Spleen (tissue), 11 donors: Measurements from ENCODE around the gene SLC12A5. TPM values are rescaled to one million over a fixed set of nuclear protein-coding genes. Genes with fewer than 3 reads are reported as not detected.

Experiments
- DNase-seq: peaks from one replicate; pipeline ENCODE4 v3.0.0-alpha.2; 2020
- H3K27ac ChIP-seq, 8 donors: fragments of 200-600 bp; sonication (generic) in 7 of 8; 1 replicate in 4 of 8; 2 replicates in 4 of 8; pipeline versions ENCODE4 v1.5.0 to v1.8.0; 2016 to 2021; ENCODE audit warnings: inconsistent platforms in 4 of 8, mild to moderate bottlenecking in 4 of 8, moderate library complexity in 1 of 8
- H3K27me3 ChIP-seq, 7 donors: fragments of 200-600 bp; sonication (generic) in 6 of 7; replicated peaks in 1 of 7; 1 replicate in 4 of 7; 2 replicates in 3 of 7; pipeline versions ENCODE4 v1.5.0 to v1.8.0; 2016 to 2021; ENCODE audit warnings: inconsistent platforms in 3 of 7, mild to moderate bottlenecking in 1 of 7
- H3K36me3 ChIP-seq, 6 donors: fragments of 200-600 bp; sonication (generic) in 5 of 6; 1 replicate in 4 of 6; 2 replicates in 2 of 6; pipeline versions ENCODE4 v1.5.0 to v1.8.0; 2016 to 2021; ENCODE audit warnings: inconsistent platforms in 2 of 6
- H3K4me1 ChIP-seq, 6 donors: fragments of 200-600 bp; sonication (generic) in 5 of 6; 1 replicate in 3 of 6; 2 replicates in 3 of 6; pipeline versions ENCODE4 v1.5.0 to v1.8.0; 2016 to 2021; ENCODE audit warnings: inconsistent platforms in 3 of 6
- H3K4me3 ChIP-seq, 8 donors: fragments of 200-600 bp; sonication (generic) in 7 of 8; 1 replicate in 4 of 8; 2 replicates in 4 of 8; pipeline versions ENCODE4 v1.5.0 to v1.8.0; 2016 to 2021; ENCODE audit warnings: inconsistent platforms in 4 of 8, mild to moderate bottlenecking in 4 of 8, moderate library complexity in 2 of 8
- H3K9me3 ChIP-seq, 8 donors: fragments of 200-600 bp; sonication (generic) in 7 of 8; 1 replicate in 4 of 8; 2 replicates in 4 of 8; pipeline versions ENCODE4 v1.5.0 to v1.8.0; 2016 to 2021; ENCODE audit warnings: inconsistent platforms in 4 of 8
- POLR2A ChIP-seq, 3 donors: fragments of 450-650 bp; IDR thresholded peaks; one replicate each; pipeline ENCODE4 v1.5.1; 2017; ENCODE audit warnings: antibody characterized with exemption in 3 of 3, mild to moderate bottlenecking in 1 of 3
- POLR2AphosphoS5 ChIP-seq, 3 donors: sonication (generic); formaldehyde crosslinking; IDR thresholded peaks; one replicate each; pipeline ENCODE4 v1.5.1; 2017; ENCODE audit warnings: antibody characterized with exemption in 3 of 3
- WGBS, 5 donors: extraction: QIAGEN DNeasy Blood & Tissue Kit in 3 of 5; methylation state at CpG; one replicate each; pipeline versions ENCODE4 v1.1.5 to v1.1.7; 2013 to 2018; 5-methylcytosine and 5-hydroxymethylcytosine counted together
- intact Hi-C: fragments of 100-400 bp; cut with DNase I; formaldehyde crosslinking; loops from one replicate; pipeline ENCODE4 v1.15.0; 2023; ENCODE audit warnings: low total_unique reads
- polyA plus RNA-seq, 3 donors: library from polyadenylated mRNA; stranded (reverse); fragments of 200-250 nt; gene quantifications; one replicate each; pipeline ENCODE4 v1.2.1, GENCODE V29; 2013
- total RNA-seq, 7 donors: library from RNA; depleted of rRNA in 3 of 7; stranded (reverse); fragments of >200 nt in 3 of 7; fragmentation: NEBNext Ultra II Directional in 4 of 7; extraction: Animal tissue kit (Norgen Biotek cat#: 25700) in 4 of 7; gene quantifications; one replicate each; pipeline versions ENCODE4 v1.1.0 to v1.2.1, GENCODE V29; 2016 to 2021
- TF ChIP-seq, protein P1 (sequence below), 11 experiments: fragments of 200-600 bp in 7 of 11; fragments of 450-650 bp in 4 of 11; sonication (generic) in 4 of 11; IDR thresholded peaks in 8 of 11; conservative IDR thresholded peaks in 3 of 11; 1 replicate in 7 of 11; 2 replicates in 4 of 11; pipeline versions ENCODE4 v1.4.0 to v1.8.0; 2016 to 2021; ENCODE audit warnings: antibody characterized with exemption in 11 of 11, inconsistent platforms in 4 of 11, mild to moderate bottlenecking in 1 of 11
- donor health status: healthy with polysubstance abuse.
- donor health status: DM: no; HTN: no; CAD: no; lungs with moderate emphysema.
- donor health status: DM: no; HTN: no; CAD: no.
- donor health status: Bipolar disorder and iron deficiency.
- donor health status: healthy.
- donor health status: DM: no; HTN: no; CAD: no.
- donor health status: DM: yes; HTN: yes; CAD: no.

Gene SLC12A5
- total and polyA plus RNA-seq, 10 donors: 0.20 to 8.7 (median 2.7) TPM

DNA sequence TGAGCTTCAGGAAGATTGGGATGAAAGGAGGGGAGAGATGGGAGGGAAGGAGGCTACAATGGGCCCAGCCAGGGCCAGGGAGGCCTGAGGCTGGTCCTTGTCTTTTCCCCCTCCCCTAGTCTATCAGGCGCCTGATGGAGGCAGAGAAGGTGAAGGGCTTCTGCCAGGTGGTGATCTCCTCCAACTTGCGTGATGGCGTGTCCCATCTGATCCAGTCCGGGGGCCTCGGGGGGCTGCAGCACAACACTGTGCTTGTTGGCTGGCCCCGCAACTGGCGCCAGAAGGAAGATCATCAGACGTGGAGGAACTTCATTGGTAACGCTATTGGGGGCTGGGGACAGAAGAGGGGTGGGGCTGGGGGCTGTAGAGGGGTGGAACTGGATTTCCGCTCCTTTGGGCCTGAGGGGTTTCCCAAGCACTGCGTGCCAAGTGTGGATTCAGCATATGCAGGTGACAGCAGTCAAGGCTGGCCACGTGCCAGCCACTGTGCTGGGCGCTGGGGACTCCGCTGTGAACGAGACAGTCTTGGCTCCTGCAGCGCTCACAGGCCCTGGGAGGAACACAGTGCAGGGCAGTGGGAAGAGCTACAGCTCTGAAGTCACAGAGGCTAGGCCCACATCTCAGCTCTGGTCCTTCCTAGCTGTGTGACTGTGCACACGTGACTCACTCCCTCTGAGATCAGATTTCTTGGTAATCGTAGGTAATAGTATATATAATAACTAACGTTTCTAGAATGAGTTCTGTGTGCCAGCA is 22.7 kb downstream of the SLC12A5 start:
- WGBS, 5 donors: 64 to 74% (median 72%) methylated on average over 10 to 19 of the region's 19 CpGs
- Histone ChIP-seq H3K36me3 (no peaks in the 10 kb centered on the region), H3K27ac (no peak overlapping the region), H3K4me1 (peaks cover 0 to under 1% (median 0%) of the 10 kb centered on the region in 6 donors), H3K9me3 (no peaks in the 10 kb centered on the region), H3K27me3 (peaks cover 0 to 42% (median 2%) of the 10 kb centered on the region in 7 donors), H3K4me3 (no peak overlapping the region)
- intact Hi-C loops: no loop called here
- no peak for DNase-seq
- TF ChIP-seq POLR2AphosphoS5 (IDR thresholded peaks at IDR 0.05): no peak

DNA sequence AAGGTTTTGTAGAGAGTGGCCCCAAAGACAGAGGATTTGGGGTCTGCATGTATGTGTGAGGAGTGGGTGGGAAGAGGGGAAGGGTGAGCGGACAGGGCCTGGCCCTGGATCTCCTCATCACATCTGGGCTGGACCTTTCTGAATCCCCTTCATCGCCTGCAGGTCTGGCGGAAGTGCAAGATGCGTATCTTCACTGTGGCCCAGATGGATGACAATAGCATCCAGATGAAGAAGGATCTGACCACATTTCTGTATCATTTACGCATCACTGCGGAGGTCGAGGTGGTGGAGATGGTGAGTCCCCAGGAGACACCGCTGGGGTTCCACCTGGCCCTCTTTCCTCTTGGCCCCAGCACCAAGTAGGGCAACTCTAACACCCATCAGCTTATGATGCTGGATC is 24.4 kb downstream of the SLC12A5 start:
- TF ChIP-seq POLR2AphosphoS5 (IDR thresholded peaks at IDR 0.05) (no peak), POLR2A (IDR thresholded peaks at IDR 0.05) (no peak)
- TF ChIP-seq, protein P1, sequence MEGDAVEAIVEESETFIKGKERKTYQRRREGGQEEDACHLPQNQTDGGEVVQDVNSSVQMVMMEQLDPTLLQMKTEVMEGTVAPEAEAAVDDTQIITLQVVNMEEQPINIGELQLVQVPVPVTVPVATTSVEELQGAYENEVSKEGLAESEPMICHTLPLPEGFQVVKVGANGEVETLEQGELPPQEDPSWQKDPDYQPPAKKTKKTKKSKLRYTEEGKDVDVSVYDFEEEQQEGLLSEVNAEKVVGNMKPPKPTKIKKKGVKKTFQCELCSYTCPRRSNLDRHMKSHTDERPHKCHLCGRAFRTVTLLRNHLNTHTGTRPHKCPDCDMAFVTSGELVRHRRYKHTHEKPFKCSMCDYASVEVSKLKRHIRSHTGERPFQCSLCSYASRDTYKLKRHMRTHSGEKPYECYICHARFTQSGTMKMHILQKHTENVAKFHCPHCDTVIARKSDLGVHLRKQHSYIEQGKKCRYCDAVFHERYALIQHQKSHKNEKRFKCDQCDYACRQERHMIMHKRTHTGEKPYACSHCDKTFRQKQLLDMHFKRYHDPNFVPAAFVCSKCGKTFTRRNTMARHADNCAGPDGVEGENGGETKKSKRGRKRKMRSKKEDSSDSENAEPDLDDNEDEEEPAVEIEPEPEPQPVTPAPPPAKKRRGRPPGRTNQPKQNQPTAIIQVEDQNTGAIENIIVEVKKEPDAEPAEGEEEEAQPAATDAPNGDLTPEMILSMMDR (IDR thresholded peaks at IDR 0.05 in 8 of 11, conservative IDR thresholded peaks at IDR 0.05 in 3 of 11): no peak
- WGBS, 5 donors: 87 to 91% (median 88%) methylated on average over 8 of the region's 8 CpGs

GRCh38 chr20:46054606-46055005 is 25.6 kb downstream of the SLC12A5 start:
- no peaks in the 10 kb centered on the region for H3K9me3 ChIP-seq
- no peak overlapping the region for H3K4me3 ChIP-seq
- no peak for TF ChIP-seq POLR2AphosphoS5 (IDR thresholded peaks at IDR 0.05)
- TF ChIP-seq, protein P1 (IDR thresholded peaks at IDR 0.05 in 8 of 11, conservative IDR thresholded peaks at IDR 0.05 in 3 of 11): no peak
- no peak for TF ChIP-seq POLR2A (IDR thresholded peaks at IDR 0.05)
- H3K27me3 ChIP-seq: peaks cover 3 to 53% (median 20%) of the 10 kb centered on the region in 7 donors
- H3K36me3 ChIP-seq: peaks cover 0 to 5% (median 0%) of the 10 kb centered on the region in 6 donors
- 45 to 55% (median 49%) methylated on average over 6 of the region's 6 CpGs for WGBS, 5 donors
- no peak for DNase-seq
- intact Hi-C loops: no loop called here
- peaks cover 17 to 29% (median 25%) of the 10 kb centered on the region in 6 donors for H3K4me1 ChIP-seq
- H3K27ac ChIP-seq: no peak overlapping the region

More for the DNA sequence above, 24.4 kb downstream of the SLC12A5 start:
- no peak overlapping the region for H3K27ac ChIP-seq
- H3K27me3 ChIP-seq: peaks cover 3 to 46% (median 19%) of the 10 kb centered on the region in 7 donors
- no peak for DNase-seq
- H3K4me3 ChIP-seq: no peak overlapping the region
- intact Hi-C loops: no loop called here
- no peaks in the 10 kb centered on the region for H3K36me3 ChIP-seq
- H3K4me1 ChIP-seq: peaks cover 10 to 17% (median 14%) of the 10 kb centered on the region in 6 donors
- H3K9me3 ChIP-seq: no peaks in the 10 kb centered on the region

GRCh38 chr20:46055269-46055668 is 26.3 kb downstream of the SLC12A5 start:
- Histone ChIP-seq H3K9me3 (no peaks in the 10 kb centered on the region), H3K27me3 (peaks cover 3 to 53% (median 20%) of the 10 kb centered on the region in 7 donors), H3K27ac (no peak overlapping the region), H3K36me3 (peaks cover 0 to 12% (median 0%) of the 10 kb centered on the region in 6 donors), H3K4me1 (peaks cover 22 to 35% (median 32%) of the 10 kb centered on the region in 6 donors), H3K4me3 (no peak overlapping the region)
- intact Hi-C loops: no loop called here
- DNase-seq: no peak
- TF ChIP-seq, protein P1 (IDR thresholded peaks at IDR 0.05 in 8 of 11, conservative IDR thresholded peaks at IDR 0.05 in 3 of 11): no peak
- TF ChIP-seq POLR2AphosphoS5 (IDR thresholded peaks at IDR 0.05): no peak
- no peak for TF ChIP-seq POLR2A (IDR thresholded peaks at IDR 0.05)
- WGBS, 5 donors: 36 to 53% (median 50%) methylated on average over 1 of the region's 1 CpG
